ENCODE data around the gene THAP5.

The THAP5 gene

GRCh38 chr7:108535744-108536143, 33.8 kb downstream of the THAP5 start:
- in situ Hi-C loops (cut with MboI; ENCODE audit: low sequenced_read_pairs), result no loop called here

- in situ Hi-C loops (cut with MboI; ENCODE audit: low sequenced_read_pairs), result no loop called here
Measured at GRCh38 chr7:108535257-108535656, 34.2 kb downstream of the THAP5 start.

GRCh38 chr7:108533712-108534111, 35.8 kb downstream of the THAP5 start:
- in situ Hi-C loops (cut with MboI; ENCODE audit: low sequenced_read_pairs), result no loop called here

- in situ Hi-C loops (cut with MboI; ENCODE audit: low sequenced_read_pairs), result no loop called here
Measured at GRCh38 chr7:108529341-108529740, 40.2 kb downstream of the THAP5 start.

GRCh38 chr7:108528183-108528712, 41.3 kb downstream of the THAP5 start:
- in situ Hi-C loops (cut with MboI; ENCODE audit: low sequenced_read_pairs), result no loop called here

- in situ Hi-C loops (cut with MboI; ENCODE audit: low sequenced_read_pairs), result no loop called here
Measured at GRCh38 chr7:108526768-108527017, 42.8 kb downstream of the THAP5 start.

GRCh38 chr7:108525985-108526767, 43.3 kb downstream of the THAP5 start, which contains the start of gene PNPLA8:
PNPLA8 (minus strand) TSS chr7:108526135; CDS start chr7:108515491, 10,644 bp downstream.
- in situ Hi-C loops (cut with MboI; ENCODE audit: low sequenced_read_pairs), result no loop called here

GRCh38 chr7:108525327-108525984, 44.0 kb downstream of the THAP5 start:
- in situ Hi-C loops (cut with MboI; ENCODE audit: low sequenced_read_pairs), result no loop called here

- in situ Hi-C loops (cut with MboI; ENCODE audit: low sequenced_read_pairs), result no loop called here
Measured at GRCh38 chr7:108522780-108523179, 46.7 kb downstream of the THAP5 start.

GRCh38 chr7:108517951-108518350, 51.6 kb downstream of the THAP5 start:
- in situ Hi-C loops (cut with MboI; ENCODE audit: low sequenced_read_pairs), result no loop called here

- in situ Hi-C loops (cut with MboI; ENCODE audit: low sequenced_read_pairs), result no loop called here
Measured at GRCh38 chr7:108515630-108516029, 53.9 kb downstream of the THAP5 start.

- in situ Hi-C loops (cut with MboI; ENCODE audit: low sequenced_read_pairs), result no loop called here
Measured at GRCh38 chr7:108515013-108515412, 54.5 kb downstream of the THAP5 start.
